IMR-90 (cell line): ENCODE measurements around the gene ATG101. TPM values are rescaled to one million over a fixed set of nuclear protein-coding genes. Genes with fewer than 3 reads are reported as not detected.

ENCODE experiments used
- ATAC-seq: fragments of 200-7000 bp; cut with Tn5 transposase; 2 replicates; pipeline ENCODE4 v1.9.1; 2020; ENCODE audit warnings: low read depth, mild to moderate bottlenecking, moderate library complexity
- BruUV-seq: library from RNA; stranded (reverse); fragments of 400-500 nt; replicated peaks from 2 replicates; lab custom pipeline; 2021; lab: Mats Ljungman, UMichigan
- CTCF ChIA-PET: fragments of 300-600 bp; formaldehyde crosslinking; extraction: SDS; loops from one replicate; lab custom pipeline; 2021; ENCODE audit warnings: antibody characterized with exemption; lab: Yijun Ruan, JAX
- POLR2A ChIA-PET: fragments of 300-600 bp; sonication (Branson Sonifier 250); formaldehyde crosslinking; loops from one replicate; lab custom pipeline; 2022; ENCODE audit warnings: antibody characterized with exemption; ENCODE audit not compliant: unreplicated experiment; lab: Charles Lee
- DNase-seq: peaks from one replicate; pipeline ENCODE4 v3.0.0; 2013
- H2AFZ ChIP-seq: replicated peaks from 2 replicates; pipeline ENCODE3; 2013; ENCODE audit warnings: low read length, mild to moderate bottlenecking; ENCODE audit not compliant: poor library complexity
- H2AK5ac ChIP-seq: 2 replicates; pipeline ENCODE4 v1.6.1; 2013; ENCODE audit warnings: low read depth, low read length, inconsistent platforms
- H2AK9ac ChIP-seq: replicated peaks from 2 replicates; pipeline ENCODE3; 2013; ENCODE audit warnings: mild to moderate bottlenecking, low read depth, low read length, moderate library complexity; ENCODE audit not compliant: poor library complexity
- H2BK120ac ChIP-seq: 2 replicates; pipeline ENCODE4 v1.6.1; 2013; ENCODE audit warnings: low read depth, low read length, inconsistent platforms
- H2BK15ac ChIP-seq: 3 replicates; pipeline ENCODE4 v1.6.1; 2013; ENCODE audit warnings: low read depth, low read length, inconsistent platforms
- H2BK20ac ChIP-seq: 2 replicates; pipeline ENCODE4 v1.6.1; 2013; ENCODE audit warnings: low read depth, mild to moderate bottlenecking, inconsistent platforms, low read length, moderate library complexity
- H2BK5ac ChIP-seq: 2 replicates; pipeline ENCODE4 v1.6.1; 2013; ENCODE audit warnings: mild to moderate bottlenecking, low read depth, low read length, inconsistent platforms; ENCODE audit not compliant: poor library complexity, severe bottlenecking
- H3K14ac ChIP-seq: replicated peaks from 2 replicates; pipeline ENCODE4 v1.6.1; 2013; ENCODE audit warnings: low read depth, low read length, inconsistent platforms
- H3K18ac ChIP-seq: 2 replicates; pipeline ENCODE4 v1.6.1; 2013; ENCODE audit warnings: low read depth, low read length, control low read depth
- H3K23ac ChIP-seq: 2 replicates; pipeline ENCODE4 v1.6.1; 2013; ENCODE audit warnings: low read depth, low read length, inconsistent platforms
- H3K27ac ChIP-seq: 2 replicates; pipeline ENCODE4 v1.5.1; 2013; ENCODE audit warnings: mild to moderate bottlenecking, control low read depth, low read length; ENCODE audit not compliant: insufficient read depth
- H3K27me3 ChIP-seq: 2 replicates; pipeline ENCODE4 v1.6.1; 2013; ENCODE audit warnings: low read length; ENCODE audit not compliant: control insufficient read depth, insufficient read depth
- H3K36me3 ChIP-seq: 2 replicates; pipeline ENCODE4 v1.6.1; 2013; ENCODE audit warnings: low read length, mixed read lengths; ENCODE audit not compliant: control insufficient read depth, insufficient read depth
- H3K4ac ChIP-seq: 2 replicates; pipeline ENCODE4 v1.6.1; 2013; ENCODE audit warnings: low read depth, low read length, inconsistent platforms
- H3K4me1 ChIP-seq: 2 replicates; pipeline ENCODE4 v1.6.1; 2013; ENCODE audit warnings: low read length, mixed read lengths; ENCODE audit not compliant: control insufficient read depth, insufficient read depth
- H3K4me2 ChIP-seq: 2 replicates; pipeline ENCODE4 v1.6.1; 2013; ENCODE audit warnings: low read depth, mild to moderate bottlenecking, control low read depth, low read length, moderate library complexity
- H3K4me3 ChIP-seq: 2 replicates; pipeline ENCODE4 v1.5.1; 2013; ENCODE audit warnings: low read depth, mild to moderate bottlenecking, control low read depth, low read length, moderate library complexity; ENCODE audit not compliant: insufficient read depth
- H3K56ac ChIP-seq: 2 replicates; pipeline ENCODE4 v1.6.1; 2013; ENCODE audit warnings: low read length, inconsistent platforms; ENCODE audit not compliant: insufficient read depth; ENCODE audit errors: extremely low read depth
- H3K79me1 ChIP-seq, 2 experiments: 2 replicates each; pipeline ENCODE4 v1.6.1; 2013; ENCODE audit warnings: low read length in 2 of 2, inconsistent platforms in 1 of 2, low read depth in 1 of 2
- H3K9ac ChIP-seq: 2 replicates; pipeline ENCODE4 v1.6.1; 2013; ENCODE audit warnings: low read depth, low read length, control low read depth
- H3K9me1 ChIP-seq: 2 replicates; pipeline ENCODE4 v1.6.1; 2013; ENCODE audit warnings: low read length, inconsistent platforms; ENCODE audit not compliant: insufficient read depth
- H3K9me3 ChIP-seq: 2 replicates; pipeline ENCODE4 v1.6.1; 2013; ENCODE audit warnings: low read length; ENCODE audit not compliant: control insufficient read depth, insufficient read depth
- H4K20me1 ChIP-seq: 2 replicates; pipeline ENCODE4 v1.6.1; 2013; ENCODE audit warnings: low read length, inconsistent platforms; ENCODE audit not compliant: insufficient read depth
- H4K5ac ChIP-seq: 2 replicates; pipeline ENCODE4 v1.6.1; 2013; ENCODE audit warnings: mild to moderate bottlenecking, low read depth, low read length, control low read depth
- H4K8ac ChIP-seq, 2 experiments: 2 replicates each; pipeline ENCODE4 v1.6.1; 2013; ENCODE audit warnings: low read depth in 2 of 2, low read length in 2 of 2, control low read depth in 1 of 2, inconsistent platforms in 1 of 2
- H4K91ac ChIP-seq: 2 replicates; pipeline ENCODE4 v1.6.1; 2013; ENCODE audit warnings: low read depth, low read length, inconsistent platforms; ENCODE audit not compliant: insufficient read depth
- BHLHE40 ChIP-seq: fragments of 150-350 bp; IDR thresholded peaks from 2 replicates; pipeline ENCODE4 v1.6.1; 2016; ENCODE audit warnings: mild to moderate bottlenecking, low read depth, low read length
- CEBPB ChIP-seq: IDR thresholded peaks from 2 replicates; pipeline ENCODE4 v1.6.1; 2012; ENCODE audit warnings: low read depth, low read length, improper control_type of control experiment
- MAFK ChIP-seq: IDR thresholded peaks from 2 replicates; pipeline ENCODE4 v1.6.1; 2012; ENCODE audit warnings: low read depth, low read length, improper control_type of control experiment
- MAZ ChIP-seq: IDR thresholded peaks from 2 replicates; pipeline ENCODE4 v1.6.1; 2012; ENCODE audit warnings: low read depth, mild to moderate bottlenecking, low read length, improper control_type of control experiment, moderate library complexity, borderline replicate concordance
- NFE2L2 ChIP-seq: fragments of 150-350 bp; IDR thresholded peaks from 2 replicates; pipeline ENCODE4 v1.6.1; 2016; ENCODE audit warnings: low read depth, mild to moderate bottlenecking, low read length
- POLR2A ChIP-seq: IDR thresholded peaks from 2 replicates; pipeline ENCODE4 v1.6.1; 2012; ENCODE audit warnings: mild to moderate bottlenecking, low read depth, low read length
- RAD21 ChIP-seq: IDR thresholded peaks from 2 replicates; pipeline ENCODE4 v1.6.1; 2012; ENCODE audit warnings: low read length, improper control_type of control experiment
- RCOR1 ChIP-seq: IDR thresholded peaks from 2 replicates; pipeline ENCODE4 v1.6.1; 2012; ENCODE audit warnings: mild to moderate bottlenecking, low read length, improper control_type of control experiment; ENCODE audit not compliant: insufficient replicate concordance
- SMC3 ChIP-seq: fragments of 150-350 bp; IDR thresholded peaks from 2 replicates; pipeline ENCODE4 v1.6.1; 2016; ENCODE audit warnings: low read depth, mild to moderate bottlenecking, antibody characterized with exemption, low read length, moderate library complexity
- WGBS, 2 experiments: methylation state at CpG; one replicate each; pipeline versions ENCODE4 v1.1.5 to v1.1.7; 2013; ENCODE audit warnings: missing lambda C conversion rate in 2 of 2; ENCODE audit not compliant: insufficient read length in 1 of 2; ENCODE audit errors: extremely low coverage in 2 of 2; 5-methylcytosine and 5-hydroxymethylcytosine counted together
- dilution Hi-C: fragments of 300-500 bp; cut with HindIII; formaldehyde crosslinking; loops from one replicate; pipeline ENCODE4 v1.14.3; 2018; ENCODE audit warnings: low sequenced_read_pairs; ENCODE audit not compliant: unreplicated experiment
- in situ Hi-C: fragments of 300-500 bp; cut with MboI; formaldehyde crosslinking; loops from 3 replicates; pipeline ENCODE4 v1.14.3; 2019; ENCODE audit warnings: low sequenced_read_pairs, inconsistent platforms, mixed read lengths
- intact Hi-C: fragments of 100-400 bp; cut with micrococcal nuclease; formaldehyde crosslinking; loops from 2 replicates; pipeline ENCODE4 v1.10.0; 2022
- polyA plus RNA-seq, 3 experiments: library from polyadenylated mRNA; depleted of rRNA; stranded (reverse); fragments of >200 nt; gene quantifications; 2 replicates each; pipeline ENCODE4 v1.2.3, GENCODE V29; 2012; ENCODE audit warnings: low replicate concordance in 1 of 3
- total RNA-seq: library from RNA; depleted of rRNA; stranded (reverse); fragments of >200 nt; gene quantifications from 2 replicates; pipeline ENCODE4 v1.2.3, GENCODE V29; 2012
- TF ChIP-seq, protein P1 (sequence below): fragments of 150-350 bp; IDR thresholded peaks from 2 replicates; pipeline ENCODE4 v1.6.1; 2017; ENCODE audit warnings: mild to moderate bottlenecking, antibody characterized with exemption, low read length, low read depth
- TF ChIP-seq, protein P2 (sequence below): fragments of 150-350 bp; IDR thresholded peaks from 2 replicates; pipeline ENCODE4 v1.6.1; 2016; ENCODE audit warnings: low read depth, mild to moderate bottlenecking, low read length, moderate library complexity, borderline replicate concordance

The ATG101 gene
- total and polyA plus RNA-seq, 2 of the 4 experiments (the other 2 are of a cell fraction) = 93.9 to 167 TPM

DNA sequence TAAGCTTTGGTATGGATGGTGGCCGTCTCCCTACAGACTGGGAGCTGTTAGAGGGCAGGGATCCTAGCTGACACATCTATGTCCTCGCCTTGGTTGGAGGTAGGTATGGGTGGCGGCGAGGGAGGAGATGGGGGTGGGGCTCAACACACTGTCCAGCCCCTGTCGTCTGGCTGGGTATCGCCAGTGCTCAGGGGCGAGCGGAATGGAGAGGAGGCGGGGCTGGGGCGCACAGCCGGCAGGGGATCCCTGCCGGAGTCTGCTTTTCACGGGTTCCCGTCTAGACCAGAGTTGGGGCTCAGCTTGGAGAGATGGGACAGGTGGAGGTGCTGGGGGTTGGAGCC, 47.0 kb upstream of the ATG101 start:
- no peak overlapping the region for H3K56ac ChIP-seq
- peak overlapping the region; percentile 99 for H2AFZ ChIP-seq
- no peaks in the 10 kb centered on the region for H3K36me3 ChIP-seq
- BruUV-seq = no TSS peak
- no peak overlapping the region for H3K23ac ChIP-seq
- dilution Hi-C loops (no loop called here), in situ Hi-C loops (loop anchor here (5.0 kb wide), 1 partner anchor 99 kb away; no protein-coding TSS in a partner anchor), intact Hi-C loops (loop anchor here (5.0 kb wide), 1 partner anchor 131 kb away; no protein-coding TSS in a partner anchor)
- H3K18ac ChIP-seq = no peak overlapping the region
- WGBS, 2 experiments = 24% methylated on average over 6 of the region's 14 CpGs; no CpG with 5 or more reads in 1 of the 2 experiments
- H2BK5ac ChIP-seq = no peak overlapping the region
- H4K20me1 ChIP-seq = no peaks in the 10 kb centered on the region; the same call in 1 of the 2 replicates
- H3K27ac ChIP-seq = no peak overlapping the region
- H2BK15ac ChIP-seq = no peak overlapping the region
- H2AK9ac ChIP-seq = peak overlapping the region; percentile 78
- ATAC-seq = no peak
- POLR2A ChIA-PET = interaction anchor here (0.5 to 0.8 kb wide), 2 partner anchors 9 to 24 kb away, joined by 3 to 4 read pairs; no protein-coding TSS in a partner anchor
- no peaks in the 10 kb centered on the region for H3K9me3 ChIP-seq
- no peak overlapping the region for H3K14ac ChIP-seq
- no peak overlapping the region for H3K9ac ChIP-seq
- no peak overlapping the region for H2BK20ac ChIP-seq
- H3K4me3 ChIP-seq = peak overlapping the region; percentile 52; the same call in 1 of the 2 replicates
- peaks cover 0 to 3% of the 10 kb centered on the region in 2 experiments; a peak in 1 of 4 replicates for H3K79me1 ChIP-seq
- H3K4me1 ChIP-seq = peaks cover 6% of the 10 kb centered on the region; the same call in 1 of the 2 replicates
- no peak overlapping the region for H4K5ac ChIP-seq
- TF ChIP-seq POLR2A (no peak), MAFK (no peak), BHLHE40 (no peak), RCOR1 (no peak), MAZ (no peak), NFE2L2 (no peak), SMC3 (no peak), RAD21 (no peak), CEBPB (no peak)
- TF ChIP-seq, protein P1, sequence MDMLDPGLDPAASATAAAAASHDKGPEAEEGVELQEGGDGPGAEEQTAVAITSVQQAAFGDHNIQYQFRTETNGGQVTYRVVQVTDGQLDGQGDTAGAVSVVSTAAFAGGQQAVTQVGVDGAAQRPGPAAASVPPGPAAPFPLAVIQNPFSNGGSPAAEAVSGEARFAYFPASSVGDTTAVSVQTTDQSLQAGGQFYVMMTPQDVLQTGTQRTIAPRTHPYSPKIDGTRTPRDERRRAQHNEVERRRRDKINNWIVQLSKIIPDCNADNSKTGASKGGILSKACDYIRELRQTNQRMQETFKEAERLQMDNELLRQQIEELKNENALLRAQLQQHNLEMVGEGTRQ = no peak
- TF ChIP-seq, protein P2, sequence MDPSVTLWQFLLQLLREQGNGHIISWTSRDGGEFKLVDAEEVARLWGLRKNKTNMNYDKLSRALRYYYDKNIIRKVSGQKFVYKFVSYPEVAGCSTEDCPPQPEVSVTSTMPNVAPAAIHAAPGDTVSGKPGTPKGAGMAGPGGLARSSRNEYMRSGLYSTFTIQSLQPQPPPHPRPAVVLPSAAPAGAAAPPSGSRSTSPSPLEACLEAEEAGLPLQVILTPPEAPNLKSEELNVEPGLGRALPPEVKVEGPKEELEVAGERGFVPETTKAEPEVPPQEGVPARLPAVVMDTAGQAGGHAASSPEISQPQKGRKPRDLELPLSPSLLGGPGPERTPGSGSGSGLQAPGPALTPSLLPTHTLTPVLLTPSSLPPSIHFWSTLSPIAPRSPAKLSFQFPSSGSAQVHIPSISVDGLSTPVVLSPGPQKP = no peak
- DNase-seq = no peak
- H4K8ac ChIP-seq = no peak overlapping the region; a peak in 1 of 4 replicates
- no peaks in the 10 kb centered on the region for H3K27me3 ChIP-seq
- CTCF ChIA-PET = interaction anchor here (0.9 to 8.6 kb wide), 8 partner anchors 10 to 99 kb away, joined by 3 to 128 read pairs (median 5); partner anchors contain the start of gene TAMALIN
- H3K4ac ChIP-seq = 0 out of 2 replicates have a peak overlapping the region, but pooled peaks have one; percentile 13
- no peak overlapping the region for H2BK120ac ChIP-seq
- no peak overlapping the region for H2AK5ac ChIP-seq
- H4K91ac ChIP-seq = no peak overlapping the region
- H3K9me1 ChIP-seq = no peaks in the 10 kb centered on the region
- H3K4me2 ChIP-seq = peak overlapping the region; percentile 76; the same call in 1 of the 2 replicates
